Activated CD4-positive, alpha-beta memory T cell treated with anti-CD3 and anti-CD28 coated beads, Interleukin-2, amount 10 ng/mL, durations not matched to agents 7 days and 5 days (primary cell): ENCODE data around the gene KRT14. TPM values are rescaled to one million over a fixed set of nuclear protein-coding genes. Genes with fewer than 3 reads are reported as not detected.

Source experiments
- CTCF ChIA-PET: fragments of 350-600 bp; sonication (Branson Sonifier 250); formaldehyde crosslinking; loops from one replicate; lab custom pipeline; 2021; ENCODE audit warnings: antibody characterized with exemption, inconsistent platforms; lab: Charles Lee
- POLR2A ChIA-PET: fragments of 350-600 bp; sonication (Branson Sonifier 250); formaldehyde crosslinking; loops from one replicate; lab custom pipeline; 2021; ENCODE audit warnings: antibody characterized with exemption; lab: Charles Lee
- DNase-seq: peaks from one replicate; pipeline ENCODE4 v3.0.0-alpha.2; 2020
- H3K27ac Mint-ChIP-seq: one replicate; pipeline ENCODE4 v1.8.0; 2021; ENCODE audit warnings: mild to moderate bottlenecking, mixed read lengths
- H3K27me3 Mint-ChIP-seq: one replicate; pipeline ENCODE4 v1.8.0; 2021; ENCODE audit warnings: mixed read lengths
- H3K36me3 Mint-ChIP-seq: one replicate; pipeline ENCODE4 v1.8.0; 2021; ENCODE audit warnings: low read depth, mixed read lengths
- H3K4me1 Mint-ChIP-seq: one replicate; pipeline ENCODE4 v1.8.0; 2021; ENCODE audit warnings: mixed read lengths
- H3K4me3 Mint-ChIP-seq: one replicate; pipeline ENCODE4 v1.8.0; 2021; ENCODE audit warnings: mild to moderate bottlenecking, mixed read lengths
- H3K9me3 Mint-ChIP-seq: one replicate; pipeline ENCODE4 v1.8.0; 2021; ENCODE audit warnings: mixed read lengths
- total RNA-seq, 2 experiments: library from RNA; stranded (reverse); gene quantifications; one replicate each; pipeline ENCODE4 v1.2.3, GENCODE V29; 2021

KRT14 gene
- total RNA-seq, 2 experiments from 2014 or later: not detected

DNA sequence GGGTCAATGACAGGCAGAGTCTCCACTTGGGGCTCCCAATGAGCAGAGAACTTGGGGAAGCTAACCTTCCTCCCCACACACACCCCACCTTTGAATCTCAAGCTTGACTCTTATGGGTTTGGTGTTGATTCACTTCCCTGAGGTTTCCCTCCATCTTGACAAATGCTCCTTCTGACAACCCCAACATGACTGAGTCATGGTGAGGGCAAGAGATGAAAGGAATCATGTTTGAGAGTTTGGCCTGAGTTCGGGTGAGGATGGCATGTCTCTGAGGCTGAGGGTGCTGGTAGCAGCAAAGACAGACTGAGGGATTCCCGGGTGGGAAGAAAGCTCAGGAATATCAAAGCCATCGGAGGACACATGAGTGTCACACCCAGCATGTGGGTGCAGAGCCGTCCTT, 33.5 kb downstream of the KRT14 start:
- no peaks in the 10 kb centered on the region for H3K9me3 Mint-ChIP-seq
- no peaks in the 10 kb centered on the region for H3K36me3 Mint-ChIP-seq
- H3K27me3 Mint-ChIP-seq: peaks cover 28% of the 10 kb centered on the region
- ChIA-PET POLR2A (no interaction called here), CTCF (interaction anchor here (9.2 kb wide), 1 partner anchor 111 kb away, joined by 184 read pairs; no protein-coding TSS in a partner anchor)
- H3K4me1 Mint-ChIP-seq: peaks cover 13% of the 10 kb centered on the region
- DNase-seq: no peak
- no peak overlapping the region for H3K27ac Mint-ChIP-seq
- H3K4me3 Mint-ChIP-seq: no peak overlapping the region

DNA sequence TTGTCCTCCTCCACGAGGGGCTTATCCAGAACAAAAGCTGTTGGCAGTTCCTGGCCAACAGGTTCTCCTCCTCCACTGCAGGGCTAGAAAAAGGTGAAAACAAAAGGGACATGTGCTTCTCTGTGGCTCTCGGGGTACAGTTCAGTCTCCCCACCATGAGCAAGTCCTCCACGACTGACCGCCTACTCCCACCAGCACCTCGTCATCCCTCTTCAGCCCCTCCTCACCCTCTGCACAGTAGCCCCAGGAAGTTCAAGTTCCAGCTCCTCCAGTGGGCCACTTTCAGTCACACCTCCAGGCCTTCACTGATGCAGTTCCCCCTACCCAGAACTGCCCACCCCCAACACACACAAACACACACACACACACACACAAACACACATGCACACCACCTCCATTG, 34.2 kb downstream of the KRT14 start:
- ChIA-PET CTCF (interaction anchor here (0.9 to 9.2 kb wide), 2 partner anchors 97 to 112 kb away, joined by 3 to 184 read pairs; no protein-coding TSS in a partner anchor), POLR2A (interaction anchor here (1.4 kb wide), 1 partner anchor 113 kb away, joined by 4 read pairs; no protein-coding TSS in a partner anchor)
- no peaks in the 10 kb centered on the region for H3K36me3 Mint-ChIP-seq
- H3K27ac Mint-ChIP-seq: no peak overlapping the region
- H3K4me1 Mint-ChIP-seq: peaks cover 21% of the 10 kb centered on the region
- H3K27me3 Mint-ChIP-seq: peaks cover 21% of the 10 kb centered on the region
- no peaks in the 10 kb centered on the region for H3K9me3 Mint-ChIP-seq
- no peak overlapping the region for H3K4me3 Mint-ChIP-seq
- DNase-seq: no peak

DNA sequence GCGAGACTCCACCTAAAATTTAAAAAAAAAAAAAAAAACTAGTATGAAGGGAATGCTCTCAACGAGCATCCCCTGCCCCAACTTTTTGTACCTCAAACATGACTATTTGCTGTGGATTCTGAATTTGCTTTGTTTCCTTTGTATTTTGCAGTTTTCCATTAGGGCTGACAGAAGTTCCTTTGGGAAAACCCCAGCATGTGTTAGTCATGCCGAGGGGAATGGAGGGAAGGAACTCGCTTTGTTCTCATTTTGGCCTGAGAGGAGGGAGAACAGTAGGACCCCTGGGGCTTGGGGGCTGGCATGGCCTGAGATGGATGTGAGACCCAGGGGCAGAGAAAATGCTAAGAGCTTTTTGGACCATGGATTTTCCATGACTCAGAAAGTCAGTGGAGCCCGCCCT, 35.3 kb downstream of the KRT14 start:
- Mint-ChIP-seq H3K9me3 (peaks cover 4% of the 10 kb centered on the region), H3K4me1 (peaks cover 21% of the 10 kb centered on the region), H3K36me3 (no peaks in the 10 kb centered on the region), H3K27ac (no peak overlapping the region), H3K4me3 (no peak overlapping the region), H3K27me3 (peaks cover 19% of the 10 kb centered on the region)
- ChIA-PET POLR2A (interaction anchor here (0.5 to 1.4 kb wide), 2 partner anchors 114 to 696 kb away, joined by 3 to 4 read pairs; no protein-coding TSS in a partner anchor), CTCF (interaction anchor here (0.8 to 9.2 kb wide), 6 partner anchors 10 to 113 kb away, joined by 3 to 184 read pairs (median 3); no protein-coding TSS in a partner anchor)
- DNase-seq: no peak

DNA sequence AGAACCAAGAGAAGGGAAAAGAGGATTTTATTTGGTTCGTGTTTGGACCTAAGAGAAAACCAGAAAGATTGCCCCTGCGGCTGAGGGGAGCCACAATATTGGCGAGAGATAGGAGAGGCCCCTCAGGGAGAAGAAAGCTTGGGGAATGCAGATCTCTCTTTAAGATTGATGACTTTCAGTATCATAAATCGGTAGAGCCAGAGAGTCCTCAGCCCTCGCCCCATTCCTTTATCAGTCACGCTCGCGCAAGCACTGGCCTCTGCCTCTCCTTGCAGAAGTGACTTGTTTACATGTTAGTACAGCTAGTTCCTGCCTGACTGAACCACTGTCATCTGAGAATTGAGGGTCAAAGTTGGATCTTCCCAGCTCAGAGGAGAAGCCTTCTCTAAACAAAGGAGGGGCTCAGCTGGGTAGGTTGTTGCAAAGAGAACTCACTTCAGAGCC, 37.1 kb downstream of the KRT14 start:
- no peak overlapping the region for H3K4me3 Mint-ChIP-seq

DNA sequence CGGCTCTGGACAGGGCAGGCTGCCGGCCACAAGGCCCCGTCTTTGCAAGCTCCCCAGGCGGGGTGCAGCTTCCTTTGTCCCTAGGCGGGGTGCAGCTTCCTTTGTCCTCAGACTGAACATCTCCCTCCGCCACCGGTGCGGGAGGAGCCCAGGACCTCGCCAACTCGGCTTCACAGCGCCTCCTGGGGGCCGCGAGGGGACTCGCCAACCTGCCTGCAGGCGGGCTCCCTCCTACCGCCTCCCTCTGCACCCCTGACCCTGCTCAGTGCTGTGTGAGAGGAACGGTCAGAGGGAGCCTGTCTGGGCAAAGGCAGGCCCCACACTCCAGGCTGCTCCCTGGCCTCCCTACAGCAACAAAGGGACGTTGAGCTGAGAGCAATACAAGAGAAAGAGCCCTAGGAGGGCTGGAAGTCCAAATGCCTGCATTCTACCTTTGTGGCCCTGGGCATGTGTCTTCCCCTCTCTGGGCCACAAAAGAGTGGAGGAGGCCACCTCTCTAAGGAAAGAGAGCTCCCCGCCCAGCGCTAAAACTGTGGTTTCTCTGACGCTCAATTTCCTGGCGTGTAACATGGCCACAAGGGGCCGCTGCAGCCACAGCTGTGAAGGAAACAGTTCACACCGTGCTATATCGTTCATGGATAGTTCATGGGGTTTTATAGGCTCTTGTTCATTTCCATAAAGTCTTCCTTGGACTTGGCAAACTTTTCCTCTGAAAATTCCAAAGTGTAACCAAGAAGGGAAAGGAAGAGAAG, 37.7 kb downstream of the KRT14 start:
- CTCF ChIA-PET: interaction anchor here (0.6 to 9.2 kb wide), 60 partner anchors 9 to 903 kb away, joined by 3 to 184 read pairs (median 5); partner anchors contain the start of genes EIF1, KRT9 and KRTAP16-1
- Mint-ChIP-seq H3K9me3 (peaks cover 4% of the 10 kb centered on the region), H3K4me1 (peaks cover 21% of the 10 kb centered on the region), H3K4me3 (no peak overlapping the region), H3K27me3 (peaks cover 8% of the 10 kb centered on the region), H3K36me3 (no peaks in the 10 kb centered on the region), H3K27ac (peak overlapping the region; percentile 75)
- peak; percentile 89 for DNase-seq
- POLR2A ChIA-PET: interaction anchor here (0.7 to 2.7 kb wide), 7 partner anchors 8 to 730 kb away, joined by 3 to 13 read pairs (median 4); partner anchors contain the start of gene EIF1

More for the DNA sequence above, 37.1 kb downstream of the KRT14 start:
- Mint-ChIP-seq H3K27me3 (peaks cover 12% of the 10 kb centered on the region), H3K9me3 (peaks cover 4% of the 10 kb centered on the region), H3K27ac (no peak overlapping the region), H3K4me1 (peaks cover 21% of the 10 kb centered on the region), H3K36me3 (no peaks in the 10 kb centered on the region)
- no peak for DNase-seq
- ChIA-PET CTCF (interaction anchor here (0.7 to 9.2 kb wide), 45 partner anchors 9 to 903 kb away, joined by 3 to 184 read pairs (median 5); partner anchors contain the start of genes EIF1, KRT9 and KRTAP16-1), POLR2A (interaction anchor here (0.7 to 2.7 kb wide), 8 partner anchors 9 to 731 kb away, joined by 3 to 13 read pairs (median 4); partner anchors contain the start of gene EIF1)

- peaks cover 7% of the 10 kb centered on the region for H3K27me3 Mint-ChIP-seq
- ChIA-PET CTCF (interaction anchor here (0.7 to 9.2 kb wide), 45 partner anchors 8 to 902 kb away, joined by 3 to 184 read pairs (median 5); partner anchors contain the start of genes EIF1 and KRT9), POLR2A (interaction anchor here (1.4 to 2.7 kb wide), 3 partner anchors 117 to 730 kb away, joined by 4 to 13 read pairs (median 6); partner anchors contain the start of gene EIF1)
- H3K36me3 Mint-ChIP-seq: no peaks in the 10 kb centered on the region
- H3K27ac Mint-ChIP-seq: no peak overlapping the region
- DNase-seq: peak; percentile 64
- peaks cover 21% of the 10 kb centered on the region for H3K4me1 Mint-ChIP-seq
- H3K9me3 Mint-ChIP-seq: peaks cover 4% of the 10 kb centered on the region
- H3K4me3 Mint-ChIP-seq: no peak overlapping the region
Measured at GRCh38 chr17:41547921-41548843, 38.5 kb downstream of the KRT14 start.

DNA sequence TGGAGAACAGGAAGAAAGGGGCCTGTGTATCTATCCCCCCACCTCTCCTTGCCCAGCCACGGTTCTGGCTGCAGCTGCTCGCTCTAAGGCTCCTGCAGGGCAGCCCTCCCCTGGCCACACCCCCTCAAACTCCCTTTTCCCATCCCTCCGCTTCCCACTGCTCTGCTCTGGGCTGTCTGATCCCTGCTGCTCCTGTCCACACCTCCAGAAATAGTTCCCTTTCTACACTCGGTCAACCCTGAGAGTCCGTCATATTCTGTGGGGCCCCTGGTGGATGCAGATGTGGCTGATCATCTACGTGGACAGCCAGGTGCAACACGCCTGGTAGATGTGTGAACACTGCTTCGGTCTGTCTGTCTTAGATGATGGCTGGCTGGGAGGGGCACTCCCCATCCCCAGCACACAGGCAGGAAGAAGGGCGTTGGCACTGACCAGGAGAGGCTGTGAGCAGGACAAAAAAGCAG, 39.3 kb downstream of the KRT14 start:
- no peak overlapping the region for H3K4me3 Mint-ChIP-seq
- no peak for DNase-seq
- H3K27me3 Mint-ChIP-seq: peaks cover 8% of the 10 kb centered on the region
- ChIA-PET POLR2A (no interaction called here), CTCF (interaction anchor here (0.8 to 9.2 kb wide), 5 partner anchors 11 to 690 kb away, joined by 3 to 184 read pairs (median 14); no protein-coding TSS in a partner anchor)
- peaks cover 21% of the 10 kb centered on the region for H3K4me1 Mint-ChIP-seq
- peaks cover 4% of the 10 kb centered on the region for H3K9me3 Mint-ChIP-seq
- no peak overlapping the region for H3K27ac Mint-ChIP-seq
- no peaks in the 10 kb centered on the region for H3K36me3 Mint-ChIP-seq

DNA sequence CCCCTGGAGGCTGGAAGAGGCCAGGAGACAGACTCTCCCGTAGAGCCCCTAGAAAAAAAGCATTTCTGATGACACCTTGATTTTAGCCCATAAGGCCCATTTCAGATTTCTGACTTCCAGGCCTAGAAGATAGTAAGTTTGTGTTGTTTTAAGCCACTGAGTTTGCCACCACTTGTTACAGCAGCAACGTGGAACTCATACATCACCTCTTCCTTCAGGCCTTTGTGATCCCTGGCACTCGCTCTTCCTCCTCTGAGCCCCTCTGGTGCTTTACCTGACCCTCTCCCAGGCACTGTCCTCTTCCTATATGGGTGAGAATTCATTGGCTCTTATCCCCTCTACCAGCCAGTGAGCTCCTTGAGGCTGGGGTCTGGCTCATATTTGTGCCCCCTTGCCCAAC, 39.9 kb downstream of the KRT14 start:
- Mint-ChIP-seq H3K27ac (no peak overlapping the region), H3K9me3 (peaks cover 4% of the 10 kb centered on the region), H3K4me3 (no peak overlapping the region), H3K4me1 (peaks cover 21% of the 10 kb centered on the region), H3K27me3 (peaks cover 8% of the 10 kb centered on the region), H3K36me3 (no peaks in the 10 kb centered on the region)
- DNase-seq: no peak
- ChIA-PET POLR2A (no interaction called here), CTCF (interaction anchor here (9.2 kb wide), 1 partner anchor 117 kb away, joined by 184 read pairs; no protein-coding TSS in a partner anchor)

GRCh38 chr17:41545829-41546410, 40.8 kb downstream of the KRT14 start:
- Mint-ChIP-seq H3K4me1 (peaks cover 21% of the 10 kb centered on the region), H3K27ac (no peak overlapping the region), H3K4me3 (no peak overlapping the region), H3K9me3 (peaks cover 4% of the 10 kb centered on the region), H3K36me3 (no peaks in the 10 kb centered on the region), H3K27me3 (peaks cover 8% of the 10 kb centered on the region)
- DNase-seq: no peak
- ChIA-PET CTCF (no interaction called here), POLR2A (no interaction called here)

- DNase-seq: no peak
- peaks cover 21% of the 10 kb centered on the region for H3K4me1 Mint-ChIP-seq
- ChIA-PET CTCF (interaction anchor here (2.0 to 2.1 kb wide), 2 partner anchors 34 to 104 kb away, joined by 4 to 7 read pairs; no protein-coding TSS in a partner anchor), POLR2A (no interaction called here)
- H3K4me3 Mint-ChIP-seq: no peak overlapping the region
- peaks cover 4% of the 10 kb centered on the region for H3K9me3 Mint-ChIP-seq
- no peaks in the 10 kb centered on the region for H3K36me3 Mint-ChIP-seq
- peaks cover 8% of the 10 kb centered on the region for H3K27me3 Mint-ChIP-seq
- no peak overlapping the region for H3K27ac Mint-ChIP-seq
Measured at GRCh38 chr17:41544935-41545334, 41.8 kb downstream of the KRT14 start.

- H3K9me3 Mint-ChIP-seq: peaks cover 4% of the 10 kb centered on the region
- H3K27ac Mint-ChIP-seq: no peak overlapping the region
- no peak for DNase-seq
- H3K27me3 Mint-ChIP-seq: peaks cover 7% of the 10 kb centered on the region
- no peaks in the 10 kb centered on the region for H3K36me3 Mint-ChIP-seq
- H3K4me1 Mint-ChIP-seq: peaks cover 21% of the 10 kb centered on the region
- CTCF ChIA-PET: interaction anchor here (1.8 to 2.1 kb wide), 3 partner anchors 35 to 118 kb away, joined by 4 to 7 read pairs (median 6); no protein-coding TSS in a partner anchor
- no peak overlapping the region for H3K4me3 Mint-ChIP-seq
- POLR2A ChIA-PET: no interaction called here
Measured at GRCh38 chr17:41544491-41544892, 42.2 kb downstream of the KRT14 start.
